ENCODE data around the gene TSPOAP1.
A peak's percentile ranks its signal among the peaks of the same experiment; 100 is the strongest.

The TSPOAP1 gene

DNA sequence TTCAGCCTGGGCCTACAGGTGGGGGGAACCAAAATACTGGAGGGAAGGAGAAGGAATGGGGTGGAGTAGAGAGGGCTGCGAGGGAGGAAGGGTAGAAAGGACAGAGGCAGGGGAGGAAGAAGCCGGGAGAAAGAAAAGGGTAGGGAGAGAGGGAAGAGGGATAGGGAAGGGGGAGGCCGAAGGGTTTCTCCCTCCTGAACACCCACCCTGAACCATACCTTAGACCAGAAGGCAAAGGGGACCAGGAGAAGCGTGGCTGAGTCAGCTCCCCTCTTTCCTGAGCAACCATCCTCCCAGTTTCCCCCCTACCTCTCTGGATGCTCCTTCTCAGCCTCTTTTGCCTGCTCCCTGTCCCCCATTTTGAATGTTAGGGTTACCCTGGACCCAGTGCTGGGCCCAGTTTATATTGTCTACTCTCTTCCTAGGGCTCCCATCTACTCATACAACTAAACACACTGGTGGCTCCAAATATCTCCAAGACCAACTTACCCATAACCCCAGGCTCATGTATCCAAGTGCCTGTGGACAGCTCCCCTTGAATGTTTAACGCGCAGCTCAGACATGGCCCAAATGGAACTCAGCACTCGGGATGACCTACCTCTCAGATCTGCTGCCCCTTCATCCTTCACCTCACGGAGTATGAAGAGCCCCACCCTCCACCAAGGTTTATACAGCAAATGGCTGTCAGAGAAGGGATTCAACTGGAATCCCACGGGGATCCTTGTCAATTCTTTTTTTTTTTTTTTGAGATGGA, 7.8 kb downstream of the TSPOAP1 start:
- no peak overlapping the region for H3K4me3 ChIP-seq (ENCODE audit: low read length in 2 of 2)
- H3K4me1 ChIP-seq (ENCODE audit: control insufficient read depth, insufficient read depth, low read length): peaks cover 22% of the 10 kb centered on the region
- no peaks in the 10 kb centered on the region for H3K27me3 ChIP-seq (ENCODE audit: control insufficient read depth in 1 of 2, insufficient read depth in 2 of 2, low read length in 2 of 2)
- no peak overlapping the region for H3K27ac ChIP-seq (ENCODE audit: low read length)
- H3K36me3 ChIP-seq (ENCODE audit: control insufficient read depth in 2 of 2, insufficient read depth in 2 of 2, low read length in 2 of 2): peaks cover 0 to 5% of the 10 kb centered on the region in 2 donors
- H3K9ac ChIP-seq (ENCODE audit: low read length in 2 of 2): no peak overlapping the region
- H3K9me3 ChIP-seq (ENCODE audit: control insufficient read depth in 2 of 2, low read length in 2 of 2): no peaks in the 10 kb centered on the region

DNA sequence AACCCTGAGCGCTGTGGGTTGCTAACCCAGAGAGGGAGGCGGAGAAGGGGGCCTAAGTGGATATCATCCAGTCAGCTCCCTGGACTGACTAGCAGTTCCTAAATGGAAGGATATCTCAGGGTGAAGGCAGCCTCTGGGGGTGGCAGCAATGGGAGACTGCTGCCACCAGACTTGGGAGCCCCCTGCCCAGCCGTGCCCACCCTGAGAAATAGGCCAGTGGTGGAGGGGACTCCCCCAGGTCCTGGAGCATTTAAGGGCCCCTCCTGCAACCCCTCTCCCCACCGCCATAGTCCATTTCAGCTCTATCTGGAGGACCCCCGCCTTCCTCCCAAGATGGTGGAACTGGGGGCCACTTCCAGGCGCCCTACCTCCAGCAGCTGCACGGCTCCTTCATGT, 8.4 kb downstream of the TSPOAP1 start:
- Histone ChIP-seq H3K27ac (ENCODE audit: low read length) (no peak overlapping the region), H3K4me3 (ENCODE audit: low read length in 2 of 2) (no peak overlapping the region), H3K9me3 (ENCODE audit: control insufficient read depth in 2 of 2, low read length in 2 of 2) (no peaks in the 10 kb centered on the region), H3K36me3 (ENCODE audit: control insufficient read depth in 2 of 2, insufficient read depth in 2 of 2, low read length in 2 of 2) (peaks cover 0 to 8% of the 10 kb centered on the region in 2 donors), H3K4me1 (ENCODE audit: control insufficient read depth, insufficient read depth, low read length) (peaks cover 18% of the 10 kb centered on the region), H3K9ac (ENCODE audit: low read length in 2 of 2) (no peak overlapping the region), H3K27me3 (ENCODE audit: control insufficient read depth in 1 of 2, insufficient read depth in 2 of 2, low read length in 2 of 2) (no peaks in the 10 kb centered on the region)

DNA sequence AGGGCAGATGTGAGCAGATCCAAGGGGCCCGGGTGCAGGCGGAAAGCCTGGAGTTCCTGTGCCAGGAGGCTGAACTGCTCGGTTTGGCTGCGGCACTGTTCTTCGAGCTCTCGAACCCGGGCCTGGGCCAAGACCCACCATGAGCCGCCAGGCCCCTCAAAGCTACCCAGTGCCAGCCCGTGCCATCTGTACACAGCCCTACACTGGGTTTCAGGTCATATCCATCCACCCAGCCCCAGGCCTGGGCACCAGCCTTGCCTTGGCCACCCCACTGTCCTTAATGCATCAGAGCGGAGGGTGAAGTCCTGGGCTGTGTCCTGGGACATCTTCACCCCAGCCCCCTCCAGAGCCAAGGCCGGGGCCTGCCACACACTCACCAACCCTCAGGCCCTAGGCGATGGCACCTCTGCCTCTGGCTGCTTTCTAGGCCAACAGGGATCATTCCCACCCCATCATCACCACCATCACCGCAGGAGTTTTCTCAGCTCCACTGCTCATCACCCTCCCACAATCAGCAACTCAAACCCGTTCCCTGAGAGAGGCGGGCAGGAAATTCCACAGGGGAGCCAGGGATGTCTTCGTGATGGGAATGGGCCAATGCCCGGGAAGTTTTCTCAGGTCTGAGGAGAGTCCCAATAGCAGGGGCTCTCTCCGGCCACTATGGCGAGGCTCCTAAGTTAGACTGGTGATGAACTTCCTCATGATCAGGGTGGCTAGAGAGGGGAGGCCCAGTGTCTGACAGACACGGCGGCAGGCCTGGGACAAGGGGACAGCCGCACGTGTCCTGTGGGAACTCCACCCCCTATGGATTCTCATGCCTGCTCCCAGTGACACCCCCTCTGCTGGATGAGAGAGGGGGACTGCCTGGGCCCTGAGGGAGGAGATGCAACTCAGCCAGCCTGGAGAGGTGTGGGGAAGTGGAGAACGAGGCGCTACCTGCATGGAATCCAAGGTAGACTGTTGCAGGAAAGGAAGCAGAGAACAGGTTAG, 9.1 kb downstream of the TSPOAP1 start:
- Histone ChIP-seq H3K9me3 (ENCODE audit: control insufficient read depth in 2 of 2, low read length in 2 of 2) (no peaks in the 10 kb centered on the region), H3K4me3 (ENCODE audit: low read length in 2 of 2) (no peak overlapping the region), H3K36me3 (ENCODE audit: control insufficient read depth in 2 of 2, insufficient read depth in 2 of 2, low read length in 2 of 2) (peaks cover 0 to 9% of the 10 kb centered on the region in 2 donors), H3K9ac (ENCODE audit: low read length in 2 of 2) (no peak overlapping the region), H3K4me1 (ENCODE audit: control insufficient read depth, insufficient read depth, low read length) (peaks cover 11% of the 10 kb centered on the region), H3K27ac (ENCODE audit: low read length) (no peak overlapping the region), H3K27me3 (ENCODE audit: control insufficient read depth in 1 of 2, insufficient read depth in 2 of 2, low read length in 2 of 2) (no peaks in the 10 kb centered on the region)

DNA sequence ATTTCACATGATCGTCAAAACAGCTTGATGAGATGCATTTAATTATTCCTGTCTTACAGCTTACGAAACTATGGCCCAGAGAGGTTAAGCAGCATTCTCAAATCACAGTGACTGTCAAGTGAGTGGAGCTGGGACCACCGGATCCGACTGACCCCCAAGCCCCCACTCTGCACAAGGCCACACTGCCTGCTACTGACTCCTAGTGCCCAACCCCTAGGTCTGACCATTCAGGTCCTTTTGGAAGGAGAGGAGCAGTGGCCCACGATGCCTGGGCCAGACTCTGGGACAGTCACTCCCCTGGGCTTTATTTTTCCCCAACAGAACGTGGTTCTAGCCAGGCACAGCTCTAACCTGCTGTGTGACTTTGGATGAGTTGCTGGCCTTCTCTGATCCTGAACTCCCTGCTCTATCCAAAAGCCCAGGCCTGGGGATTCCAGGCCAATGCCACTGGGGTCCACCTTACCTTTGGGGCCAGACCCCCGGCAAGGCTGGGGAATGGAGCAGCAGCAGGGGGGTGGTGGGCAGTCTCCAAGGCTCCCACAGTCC, 9.9 kb downstream of the TSPOAP1 start:
- peaks cover 7% of the 10 kb centered on the region for H3K4me1 ChIP-seq (ENCODE audit: control insufficient read depth, insufficient read depth, low read length)
- no peak overlapping the region for H3K27ac ChIP-seq (ENCODE audit: low read length)
- H3K9me3 ChIP-seq (ENCODE audit: control insufficient read depth in 2 of 2, low read length in 2 of 2): no peaks in the 10 kb centered on the region
- no peak overlapping the region for H3K4me3 ChIP-seq (ENCODE audit: low read length in 2 of 2)
- H3K36me3 ChIP-seq (ENCODE audit: control insufficient read depth in 2 of 2, insufficient read depth in 2 of 2, low read length in 2 of 2): peaks cover 0 to 9% of the 10 kb centered on the region in 2 donors
- no peak overlapping the region for H3K9ac ChIP-seq (ENCODE audit: low read length in 2 of 2)
- H3K27me3 ChIP-seq (ENCODE audit: control insufficient read depth in 1 of 2, insufficient read depth in 2 of 2, low read length in 2 of 2): no peaks in the 10 kb centered on the region

DNA sequence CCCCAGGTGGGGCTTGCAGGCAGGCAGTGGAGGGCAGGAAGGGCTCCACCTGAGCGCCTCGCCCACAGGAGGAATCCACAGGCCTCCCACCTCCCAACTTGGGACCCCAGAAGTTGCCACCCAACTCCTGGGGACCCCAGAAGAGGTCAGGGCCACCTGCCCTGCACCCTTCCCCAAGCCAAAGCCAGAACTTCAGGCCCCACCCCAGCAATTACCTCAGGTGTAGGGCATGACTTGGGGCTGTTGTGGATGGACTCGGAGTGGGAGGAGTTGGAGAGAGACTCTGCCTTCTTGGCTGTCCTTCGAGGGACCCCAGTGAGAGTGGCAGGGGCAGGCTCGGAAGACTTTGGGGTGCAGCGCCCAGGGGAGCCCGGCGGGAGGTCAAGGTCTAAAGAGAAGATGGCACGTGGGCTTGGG, 10.5 kb downstream of the TSPOAP1 start:
- Histone ChIP-seq H3K36me3 (ENCODE audit: control insufficient read depth in 2 of 2, insufficient read depth in 2 of 2, low read length in 2 of 2) (peaks cover 0 to 9% of the 10 kb centered on the region in 2 donors), H3K27ac (ENCODE audit: low read length) (no peak overlapping the region), H3K27me3 (ENCODE audit: control insufficient read depth in 1 of 2, insufficient read depth in 2 of 2, low read length in 2 of 2) (no peaks in the 10 kb centered on the region), H3K9ac (ENCODE audit: low read length in 2 of 2) (no peak overlapping the region), H3K4me3 (ENCODE audit: low read length in 2 of 2) (no peak overlapping the region), H3K4me1 (ENCODE audit: control insufficient read depth, insufficient read depth, low read length) (peaks cover under 1% of the 10 kb centered on the region), H3K9me3 (ENCODE audit: control insufficient read depth in 2 of 2, low read length in 2 of 2) (no peaks in the 10 kb centered on the region)

DNA sequence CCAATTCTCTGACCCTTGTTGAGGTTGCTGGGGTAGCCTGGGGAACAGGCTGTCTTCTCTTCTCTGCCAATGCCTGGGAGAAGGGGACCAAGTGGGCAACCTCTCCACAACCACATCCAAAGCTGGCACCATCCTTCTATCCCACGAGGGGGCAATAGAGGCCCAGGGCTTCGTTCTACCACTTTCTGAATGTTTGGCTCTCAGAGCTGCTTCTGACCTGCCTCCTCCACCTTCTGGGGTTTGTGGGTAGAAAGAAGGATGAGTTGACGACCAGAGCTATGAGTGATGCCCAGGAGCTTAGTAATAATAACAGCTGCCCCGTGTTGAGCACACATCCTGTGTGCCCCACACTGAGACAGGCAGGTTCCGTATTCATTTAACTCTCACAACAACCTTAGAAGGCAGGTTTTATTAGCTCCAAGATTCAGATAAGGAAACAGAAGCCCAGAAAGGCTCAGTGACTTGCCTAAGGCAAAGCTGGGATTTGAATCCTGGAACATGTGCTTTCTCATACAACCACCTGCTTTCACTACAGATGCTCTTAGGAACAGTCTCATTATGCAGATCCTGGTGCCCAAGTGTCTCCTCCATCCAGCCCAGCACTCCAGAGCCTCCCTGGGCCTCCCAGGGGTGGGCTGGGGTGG, 11.1 kb downstream of the TSPOAP1 start:
- Histone ChIP-seq H3K36me3 (ENCODE audit: control insufficient read depth in 2 of 2, insufficient read depth in 2 of 2, low read length in 2 of 2) (peaks cover 0 to 8% of the 10 kb centered on the region in 2 donors), H3K27ac (ENCODE audit: low read length) (no peak overlapping the region), H3K4me1 (ENCODE audit: control insufficient read depth, insufficient read depth, low read length) (no peaks in the 10 kb centered on the region), H3K27me3 (ENCODE audit: control insufficient read depth in 1 of 2, insufficient read depth in 2 of 2, low read length in 2 of 2) (no peaks in the 10 kb centered on the region), H3K4me3 (ENCODE audit: low read length in 2 of 2) (no peak overlapping the region), H3K9ac (ENCODE audit: low read length in 2 of 2) (peak overlapping the region in 1 of 2 donors; percentile 14), H3K9me3 (ENCODE audit: control insufficient read depth in 2 of 2, low read length in 2 of 2) (no peaks in the 10 kb centered on the region)

DNA sequence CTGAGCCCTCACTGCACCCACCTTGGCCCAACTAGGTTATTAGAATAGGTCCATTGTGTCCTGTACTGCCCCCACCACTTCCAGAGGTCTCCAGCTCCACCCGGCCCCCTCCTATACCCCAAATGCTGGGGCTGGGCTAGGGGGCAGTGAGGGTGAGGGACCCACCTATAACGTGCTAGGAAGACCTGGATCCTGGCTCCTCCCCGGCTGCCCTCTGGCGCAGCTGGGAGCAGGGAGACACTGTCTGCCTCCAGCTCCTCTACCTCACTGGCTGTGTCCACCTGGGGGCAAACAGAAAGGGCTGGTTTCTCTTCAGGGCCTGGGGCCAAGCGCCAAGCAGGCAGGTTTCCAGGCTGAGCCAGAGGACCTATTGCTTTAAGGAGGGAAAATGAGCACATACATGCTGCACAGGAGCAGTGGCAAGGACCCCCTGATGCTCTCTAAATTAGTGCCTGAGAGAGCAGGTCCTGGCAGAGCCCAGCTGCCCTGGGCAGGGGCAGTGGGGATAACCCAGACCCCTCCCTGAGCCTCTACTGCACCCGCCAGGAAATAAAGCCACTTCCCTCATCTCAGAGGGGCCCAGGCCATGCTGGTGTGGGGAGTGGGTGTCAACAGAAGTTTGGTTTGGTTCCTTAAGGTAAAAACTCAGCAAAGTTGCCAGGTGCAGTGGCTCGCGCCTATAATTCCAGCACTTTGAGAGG, 12.2 kb downstream of the TSPOAP1 start:
- Histone ChIP-seq H3K9me3 (ENCODE audit: control insufficient read depth in 2 of 2, low read length in 2 of 2) (no peaks in the 10 kb centered on the region), H3K27me3 (ENCODE audit: control insufficient read depth in 1 of 2, insufficient read depth in 2 of 2, low read length in 2 of 2) (no peaks in the 10 kb centered on the region), H3K27ac (ENCODE audit: low read length) (no peak overlapping the region), H3K4me1 (ENCODE audit: control insufficient read depth, insufficient read depth, low read length) (no peaks in the 10 kb centered on the region), H3K9ac (ENCODE audit: low read length in 2 of 2) (no peak overlapping the region), H3K4me3 (ENCODE audit: low read length in 2 of 2) (no peak overlapping the region), H3K36me3 (ENCODE audit: control insufficient read depth in 2 of 2, insufficient read depth in 2 of 2, low read length in 2 of 2) (peaks cover 0 to 4% of the 10 kb centered on the region in 2 donors)

DNA sequence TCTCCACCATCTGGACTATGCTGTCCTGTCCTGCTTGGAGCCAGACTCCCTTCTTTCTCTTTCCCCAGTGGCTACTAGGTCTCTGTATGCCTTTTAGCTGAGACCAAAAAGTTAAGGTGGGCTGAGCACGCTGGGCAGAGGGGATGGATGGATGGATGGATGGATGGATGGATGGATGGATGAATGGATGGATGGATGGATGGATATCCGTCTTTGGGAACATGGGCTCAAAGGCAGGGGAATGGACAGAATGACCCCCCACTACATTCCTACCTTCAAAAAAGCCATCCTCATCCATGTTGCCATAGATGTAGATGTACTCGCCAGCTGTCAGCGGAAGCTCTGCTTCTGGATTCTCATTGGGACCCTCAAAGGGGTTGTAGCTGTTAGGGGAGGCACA, 12.8 kb downstream of the TSPOAP1 start:
- H3K9me3 ChIP-seq (ENCODE audit: control insufficient read depth in 2 of 2, low read length in 2 of 2): no peaks in the 10 kb centered on the region
- H3K4me1 ChIP-seq (ENCODE audit: control insufficient read depth, insufficient read depth, low read length): no peaks in the 10 kb centered on the region
- H3K27me3 ChIP-seq (ENCODE audit: control insufficient read depth in 1 of 2, insufficient read depth in 2 of 2, low read length in 2 of 2): no peaks in the 10 kb centered on the region
- peaks cover 0 to 4% of the 10 kb centered on the region in 2 donors for H3K36me3 ChIP-seq (ENCODE audit: control insufficient read depth in 2 of 2, insufficient read depth in 2 of 2, low read length in 2 of 2)
- H3K9ac ChIP-seq (ENCODE audit: low read length in 2 of 2): no peak overlapping the region
- H3K4me3 ChIP-seq (ENCODE audit: low read length in 2 of 2): no peak overlapping the region
- H3K27ac ChIP-seq (ENCODE audit: low read length): no peak overlapping the region

DNA sequence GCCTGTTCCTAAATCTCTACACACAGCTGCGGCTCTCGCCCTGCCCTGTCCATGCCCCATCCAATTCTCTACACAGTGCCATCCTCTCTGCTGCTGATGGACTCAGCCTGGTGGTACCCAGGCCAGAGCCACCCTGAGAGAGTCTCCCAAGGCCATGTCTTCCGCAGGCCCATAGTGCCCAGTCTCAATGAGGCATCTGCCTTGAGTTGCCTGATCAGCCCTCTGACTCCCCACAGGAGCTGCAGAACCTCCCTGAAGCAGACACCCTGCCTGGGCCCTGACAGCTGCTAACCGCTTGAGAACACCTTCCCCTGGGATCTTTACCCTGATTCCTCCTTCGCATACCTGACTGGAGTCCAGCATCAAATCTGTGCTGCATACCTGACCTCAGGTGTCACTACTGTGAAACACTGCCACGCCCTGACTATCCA, 13.3 kb downstream of the TSPOAP1 start:
- no peak overlapping the region for H3K4me3 ChIP-seq (ENCODE audit: low read length in 2 of 2)
- H3K9ac ChIP-seq (ENCODE audit: low read length in 2 of 2): no peak overlapping the region
- no peak overlapping the region for H3K27ac ChIP-seq (ENCODE audit: low read length)
- peaks cover 0 to 4% of the 10 kb centered on the region in 2 donors for H3K36me3 ChIP-seq (ENCODE audit: control insufficient read depth in 2 of 2, insufficient read depth in 2 of 2, low read length in 2 of 2)
- no peaks in the 10 kb centered on the region for H3K4me1 ChIP-seq (ENCODE audit: control insufficient read depth, insufficient read depth, low read length)
- no peaks in the 10 kb centered on the region for H3K9me3 ChIP-seq (ENCODE audit: control insufficient read depth in 2 of 2, low read length in 2 of 2)
- no peaks in the 10 kb centered on the region for H3K27me3 ChIP-seq (ENCODE audit: control insufficient read depth in 1 of 2, insufficient read depth in 2 of 2, low read length in 2 of 2)

DNA sequence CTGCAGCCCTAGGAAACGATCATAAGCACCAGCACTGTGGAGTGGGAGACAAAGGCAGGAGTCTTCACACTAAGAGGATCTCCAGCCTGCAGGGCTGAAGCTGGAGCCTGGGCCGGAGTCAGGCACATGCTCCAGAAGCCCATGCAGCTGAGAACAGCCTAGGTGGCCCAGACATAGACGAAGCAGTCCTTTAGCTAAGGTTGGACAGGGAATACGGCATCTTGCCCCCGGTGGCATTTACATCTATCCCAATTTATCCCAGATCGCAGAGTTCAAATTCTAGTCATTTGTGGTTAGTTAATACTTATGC, 13.9 kb downstream of the TSPOAP1 start:
- Histone ChIP-seq H3K36me3 (ENCODE audit: control insufficient read depth in 2 of 2, insufficient read depth in 2 of 2, low read length in 2 of 2) (peaks cover 0 to 4% of the 10 kb centered on the region in 2 donors), H3K4me1 (ENCODE audit: control insufficient read depth, insufficient read depth, low read length) (no peaks in the 10 kb centered on the region), H3K9me3 (ENCODE audit: control insufficient read depth in 2 of 2, low read length in 2 of 2) (no peaks in the 10 kb centered on the region), H3K27me3 (ENCODE audit: control insufficient read depth in 1 of 2, insufficient read depth in 2 of 2, low read length in 2 of 2) (no peaks in the 10 kb centered on the region), H3K9ac (ENCODE audit: low read length in 2 of 2) (no peak overlapping the region), H3K27ac (ENCODE audit: low read length) (no peak overlapping the region), H3K4me3 (ENCODE audit: low read length in 2 of 2) (no peak overlapping the region)

Data from stomach smooth muscle (tissue), 2 donors.